HG03280 (cell line): ENCODE measurements around the gene LRRC8D.
A peak's percentile ranks its signal among the peaks of the same experiment; 100 is the strongest.
"Not testable (repeated sequence)": the region's sequence is repeated elsewhere in the genome, so short reads cannot be mapped to it uniquely, and the experiment has no call there.

Experiments
- ATAC-seq: cut with Tn5 transposase; IDR thresholded peaks from one replicate; pipeline ENCODE4 v1.9.1; 2021; ENCODE audit warnings: mild to moderate bottlenecking, moderate library complexity; ENCODE audit not compliant: unreplicated experiment

LRRC8D gene

DNA sequence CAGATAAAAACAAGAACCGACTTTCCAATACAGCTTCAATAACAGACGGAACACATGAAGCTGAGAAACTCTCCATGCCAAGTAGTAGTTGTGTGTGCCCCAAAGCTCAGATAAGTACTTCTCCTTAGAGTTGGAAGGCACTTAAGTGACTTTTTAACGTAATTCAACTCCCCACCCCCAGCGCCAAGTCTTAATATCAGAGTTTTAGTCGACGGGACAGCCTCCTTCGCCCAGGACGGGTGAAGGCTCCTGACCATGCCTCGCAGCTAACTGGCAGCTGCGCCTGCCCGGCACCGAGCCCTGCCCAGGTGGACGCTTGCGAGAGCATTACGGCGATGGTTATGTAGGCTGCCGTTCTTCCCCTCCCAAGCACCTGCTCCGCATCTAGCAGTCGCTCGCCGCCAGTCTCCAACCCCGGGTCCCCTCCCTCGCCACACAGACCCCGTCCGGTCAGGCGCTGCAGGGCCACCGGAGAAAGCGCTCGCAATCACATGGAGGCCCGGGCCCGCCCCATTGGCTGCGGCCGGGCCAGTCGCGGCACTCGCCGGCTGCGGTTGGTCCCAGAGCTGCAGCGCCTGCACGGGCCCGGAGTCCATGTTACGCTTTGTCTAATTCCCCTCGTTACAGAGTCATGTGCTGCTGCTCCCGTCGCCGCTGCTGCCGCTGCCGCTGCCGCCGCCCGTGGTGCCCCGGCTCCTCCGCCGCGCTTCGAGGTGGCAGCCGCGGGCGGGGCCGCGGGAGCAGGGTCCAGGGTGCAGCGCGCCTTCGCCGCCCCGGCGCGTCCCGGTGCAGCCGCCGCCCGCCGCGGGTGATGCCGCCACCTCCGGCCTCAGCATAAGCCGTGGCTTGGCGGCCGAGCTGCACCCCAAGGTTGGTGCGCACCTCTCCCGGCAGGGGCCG is at the start of gene LRRC8D:
TSS of gene LRRC8D (plus strand) at position 611 of the 900 bp plus-strand sequence. CDS start 112,037 bp downstream, outside the sequence.
- peak; percentile 82 for ATAC-seq

DNA sequence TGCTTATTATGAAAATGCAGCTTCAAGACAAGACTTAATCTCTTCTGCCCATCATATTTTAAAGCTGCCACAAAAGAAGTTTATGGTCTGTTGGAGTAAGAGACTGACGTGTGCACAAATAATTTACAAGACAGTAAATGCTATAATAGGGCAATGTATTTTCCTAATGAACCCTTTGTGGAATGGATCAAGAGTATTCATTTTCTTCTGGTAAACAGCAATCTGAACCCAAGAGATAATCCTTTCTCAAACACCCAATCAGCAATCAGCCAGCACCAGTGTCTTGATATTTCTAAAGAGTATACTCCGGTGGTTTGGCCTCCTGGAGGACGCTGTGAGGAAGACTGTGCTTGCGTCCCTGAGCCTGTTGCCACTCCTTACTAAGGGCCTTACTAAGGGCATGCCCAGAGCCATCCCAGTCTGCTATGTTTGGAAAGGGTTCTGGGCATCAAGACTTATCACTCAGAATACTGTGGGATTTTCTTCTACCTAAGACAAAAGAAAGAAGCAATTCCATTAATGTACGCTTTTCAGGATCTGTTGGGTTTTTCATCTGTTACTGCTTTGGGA is 48.8 kb upstream of the LRRC8D start:
- ATAC-seq = no peak

DNA sequence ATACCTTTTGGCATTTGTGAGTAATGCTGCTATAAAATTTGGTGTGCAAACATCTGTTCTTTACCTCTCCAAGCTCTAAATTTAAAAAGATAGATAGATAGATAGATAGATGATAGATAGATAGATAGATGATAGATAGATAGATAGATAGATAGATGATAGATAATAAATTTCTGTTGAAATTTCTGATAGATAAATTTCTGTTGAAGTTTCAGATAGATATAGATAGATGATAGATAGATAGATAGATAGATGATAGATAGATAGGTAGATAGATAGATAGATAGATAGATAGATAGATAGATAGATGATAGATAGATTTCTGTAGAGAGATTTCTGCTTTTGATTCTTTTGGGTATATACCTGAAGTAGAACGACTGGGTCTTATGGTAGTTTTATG is 44.7 kb upstream of the LRRC8D start:
- not testable (repeated sequence) for ATAC-seq

DNA sequence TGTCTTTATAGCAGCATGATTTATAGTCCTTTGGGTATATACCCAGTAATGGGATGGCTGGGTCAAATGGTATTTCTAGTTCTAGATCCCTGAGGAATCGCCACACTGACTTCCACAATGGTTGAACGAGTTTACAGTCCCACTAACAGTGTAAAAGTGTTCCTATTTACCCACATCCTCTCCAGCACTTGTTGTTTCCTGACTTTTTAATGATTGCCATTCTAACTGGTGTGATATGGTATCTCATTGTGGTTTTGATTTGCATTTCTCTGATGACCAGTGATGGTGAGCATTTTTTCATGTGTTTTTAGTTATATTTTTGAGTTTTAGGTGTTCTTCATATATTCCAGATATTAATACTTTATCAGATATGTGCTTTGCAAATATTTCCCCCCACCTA is 43.6 kb upstream of the LRRC8D start:
- ATAC-seq = not testable (repeated sequence)

DNA sequence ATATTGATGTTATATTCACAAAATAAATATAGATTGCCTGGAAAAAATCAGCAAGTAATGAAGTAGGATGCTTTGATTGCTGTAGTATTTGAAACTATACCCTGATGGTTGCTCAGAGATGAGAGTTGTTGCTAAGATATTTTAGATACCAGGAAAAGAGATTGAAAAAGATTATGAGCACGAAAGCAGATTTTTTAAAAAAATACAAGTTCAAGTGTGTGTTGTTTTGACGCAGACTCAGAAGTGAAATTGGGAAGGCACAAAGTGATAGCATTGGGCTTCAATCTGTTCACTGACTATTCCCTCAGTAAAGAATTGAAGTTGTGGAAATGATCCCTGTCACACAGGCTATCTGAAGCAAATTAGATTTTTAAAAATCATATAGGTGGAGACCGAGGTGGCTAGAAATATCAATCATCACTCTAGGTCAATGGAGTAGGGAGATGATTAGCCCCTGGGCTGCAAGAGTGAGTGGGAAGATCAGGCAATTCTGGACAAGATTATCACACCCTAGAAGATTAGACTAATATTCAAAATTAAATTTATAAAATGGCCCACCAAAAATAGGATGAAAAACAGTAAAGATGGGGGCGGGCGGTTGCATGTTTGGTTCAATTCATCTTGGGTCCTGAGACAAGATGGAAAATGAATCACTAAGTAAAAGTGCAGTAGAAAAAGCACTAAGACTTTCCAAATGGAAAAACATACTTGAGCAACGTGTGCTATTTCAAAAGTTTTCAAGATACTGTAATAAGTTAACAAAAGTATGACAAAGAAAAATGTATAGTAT is 41.5 kb upstream of the LRRC8D start:
- no peak for ATAC-seq

DNA sequence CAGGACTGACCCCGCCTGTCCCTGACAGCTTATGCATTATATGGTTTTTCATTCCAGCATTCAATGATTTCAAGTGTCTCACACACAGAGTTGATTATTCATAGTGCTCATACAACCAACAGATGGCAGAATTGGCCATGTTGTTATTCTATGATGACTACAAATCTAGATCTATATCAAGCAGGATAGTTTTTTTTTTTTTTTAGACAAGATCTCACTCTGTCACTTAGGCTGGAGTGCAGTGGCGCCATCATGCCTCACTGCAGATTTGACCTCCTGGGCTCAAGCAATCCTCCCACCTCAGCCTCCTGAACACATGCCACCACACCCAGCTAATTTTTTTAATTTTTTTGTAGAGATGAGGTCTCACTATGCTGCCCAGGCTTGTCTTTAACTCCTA is 40.1 kb upstream of the LRRC8D start:
- no peak for ATAC-seq

DNA sequence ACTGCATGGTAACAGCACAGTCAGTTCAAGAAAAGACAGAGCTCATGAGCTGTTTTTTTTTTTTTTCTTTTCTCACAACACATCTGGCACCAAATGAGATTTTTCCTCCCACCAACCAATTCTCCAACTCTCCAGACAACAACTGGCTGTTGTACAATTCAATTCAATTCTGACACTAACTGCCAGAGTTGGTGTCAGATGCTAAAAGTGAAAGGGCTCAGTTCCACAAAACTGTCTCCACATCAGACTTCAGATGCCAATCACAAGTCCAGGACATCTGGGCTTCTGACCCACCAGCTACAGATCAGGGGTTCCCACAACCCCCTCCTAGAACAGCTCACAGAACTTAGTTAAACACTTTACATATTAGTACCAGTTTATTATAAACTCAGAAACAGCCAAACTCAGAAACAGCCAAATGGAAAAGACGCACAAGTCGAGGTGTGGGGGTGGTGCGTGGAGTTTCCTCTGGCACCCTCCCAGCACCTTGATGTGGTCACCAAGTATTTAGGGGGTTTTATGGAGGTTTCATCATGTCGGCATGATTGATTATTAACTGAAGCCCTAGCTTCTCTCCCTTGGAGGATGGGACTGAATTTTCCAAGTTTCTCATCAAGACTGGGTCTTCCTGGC is 39.2 kb upstream of the LRRC8D start:
- peak; percentile 72 for ATAC-seq

DNA sequence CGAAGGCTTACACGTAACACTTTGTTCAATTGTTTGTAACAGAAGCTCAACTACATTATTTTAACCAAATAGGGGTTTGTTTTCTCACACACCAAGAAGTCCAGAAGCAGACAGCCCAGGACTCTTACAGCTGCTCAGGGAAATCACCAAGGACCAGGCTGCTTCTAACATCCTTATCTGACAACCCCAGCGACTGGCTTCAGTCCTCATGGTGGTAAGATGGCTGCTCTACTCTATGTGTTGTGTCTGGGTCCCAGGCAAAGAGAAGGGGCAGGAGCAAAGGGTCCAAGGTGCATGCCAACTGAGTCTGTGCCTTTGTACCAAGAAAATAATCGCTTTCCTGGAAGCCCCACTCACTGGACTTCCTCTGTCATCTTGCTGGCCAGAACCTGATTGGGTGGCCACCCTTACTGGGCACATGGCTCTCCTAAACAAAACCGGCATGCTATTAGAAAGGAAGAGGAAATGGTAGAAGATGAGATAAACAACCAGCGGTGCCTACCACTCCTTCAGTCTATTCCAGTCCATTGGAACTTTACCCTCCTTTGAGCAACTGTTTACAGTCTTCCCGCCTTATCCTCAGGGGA is 34.1 kb upstream of the LRRC8D start:
- ATAC-seq = no peak

DNA sequence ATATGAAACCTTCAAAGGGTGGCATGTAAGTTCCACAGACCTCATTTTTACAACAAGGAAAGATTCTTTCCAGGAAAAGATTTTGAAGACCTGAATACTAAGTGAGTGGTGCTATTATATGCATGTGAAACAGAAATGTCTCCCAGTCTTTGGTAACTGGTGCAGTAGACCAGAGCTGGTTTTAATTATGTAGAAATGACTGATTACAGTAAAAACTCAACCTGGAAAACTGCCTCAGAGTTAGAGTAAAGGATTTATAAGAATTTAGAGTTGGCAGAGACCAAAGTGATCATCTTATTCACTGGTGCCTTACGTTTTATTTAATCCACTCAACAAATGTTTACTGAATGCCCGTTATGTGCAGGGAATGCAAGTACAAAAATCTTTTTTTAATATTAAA is 30.2 kb upstream of the LRRC8D start:
- no peak for ATAC-seq

DNA sequence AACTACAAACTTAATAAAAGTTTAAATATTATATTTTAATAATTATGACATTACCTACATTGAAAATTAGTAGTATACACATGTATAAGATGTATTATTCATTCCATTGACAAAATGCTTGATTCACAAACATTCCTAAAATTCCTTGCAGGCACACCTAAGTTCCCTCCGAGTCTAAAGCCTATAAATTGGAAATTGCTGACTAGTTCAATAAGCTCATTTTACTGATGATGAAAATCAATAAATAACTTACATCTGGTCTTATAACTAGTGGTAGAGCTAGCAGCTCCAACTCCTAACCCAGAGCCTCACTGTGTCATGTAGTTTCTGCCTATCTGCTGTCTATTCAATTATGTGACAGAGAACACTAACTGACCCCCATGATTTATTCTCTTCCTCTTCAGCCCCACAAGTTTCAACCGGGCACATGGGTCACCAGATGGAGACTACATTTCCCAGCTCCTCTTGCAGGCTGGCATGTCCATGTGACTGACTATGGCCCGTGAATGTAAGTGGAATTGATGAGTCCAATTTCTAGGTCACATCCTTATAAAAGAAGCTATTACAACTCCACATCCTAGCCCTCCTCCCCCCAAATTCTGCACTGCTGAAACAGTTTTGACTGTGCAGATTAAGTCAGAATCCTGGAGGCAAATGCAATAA is 29.6 kb upstream of the LRRC8D start:
- ATAC-seq = no peak

DNA sequence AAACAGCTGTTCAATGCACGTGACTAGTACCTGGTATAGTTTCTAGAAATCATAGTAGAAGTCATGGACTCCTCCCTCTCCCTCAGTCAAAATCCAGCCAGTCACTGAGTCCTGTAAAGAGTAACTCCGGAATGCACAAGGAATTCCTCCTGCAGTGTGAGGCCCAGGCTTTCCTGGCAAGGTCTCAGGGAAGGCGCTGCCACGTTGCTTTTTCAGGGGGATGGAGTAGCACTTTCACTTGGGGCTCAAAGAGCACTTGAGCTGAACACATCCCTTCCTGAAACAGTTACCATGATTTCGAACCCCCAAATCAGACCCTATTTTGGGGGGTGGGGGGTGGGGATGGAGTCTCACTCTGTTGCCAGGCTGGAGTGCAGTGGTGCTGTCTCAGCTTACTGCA is 26.4 kb upstream of the LRRC8D start:
- ATAC-seq = no peak

DNA sequence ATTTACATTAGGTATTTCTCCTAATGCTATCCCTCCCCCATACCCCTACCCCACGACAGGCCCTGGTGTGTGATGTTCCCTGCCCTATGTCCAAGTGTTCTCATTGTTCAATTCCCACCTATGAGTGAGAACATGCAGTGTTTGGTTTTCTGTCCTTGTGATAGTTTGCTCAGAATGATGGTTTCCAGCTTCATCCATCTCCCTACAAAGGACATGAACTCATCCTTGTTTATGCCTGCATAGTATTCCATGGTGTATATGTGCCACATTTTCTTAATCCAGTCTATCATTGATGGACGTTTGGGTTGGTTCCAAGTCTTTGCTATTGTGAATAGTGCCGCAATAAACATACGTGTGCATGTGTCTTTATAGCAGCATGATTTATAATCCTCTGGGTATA is 25.3 kb upstream of the LRRC8D start:
- ATAC-seq = not testable (repeated sequence)

DNA sequence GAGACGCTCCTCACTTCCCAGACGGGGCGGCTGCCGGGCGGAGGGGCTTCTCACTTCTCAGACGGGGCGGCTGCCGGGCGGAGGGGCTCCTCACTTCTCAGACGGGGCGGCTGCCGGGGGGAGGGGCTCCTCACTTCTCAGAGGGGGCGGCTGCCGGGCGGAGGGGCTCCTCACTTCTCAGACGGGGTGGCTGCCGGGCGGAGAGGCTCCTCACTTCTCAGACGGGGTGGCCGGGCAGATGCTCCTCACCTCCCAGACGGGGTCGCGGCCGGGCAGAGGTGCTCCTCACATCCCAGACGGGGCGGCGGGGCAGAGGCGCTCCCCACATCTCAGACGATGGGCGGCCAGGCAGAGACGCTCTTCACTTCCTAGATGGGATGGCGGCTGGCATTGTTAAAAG is 23.0 kb upstream of the LRRC8D start:
- not testable (repeated sequence) for ATAC-seq

DNA sequence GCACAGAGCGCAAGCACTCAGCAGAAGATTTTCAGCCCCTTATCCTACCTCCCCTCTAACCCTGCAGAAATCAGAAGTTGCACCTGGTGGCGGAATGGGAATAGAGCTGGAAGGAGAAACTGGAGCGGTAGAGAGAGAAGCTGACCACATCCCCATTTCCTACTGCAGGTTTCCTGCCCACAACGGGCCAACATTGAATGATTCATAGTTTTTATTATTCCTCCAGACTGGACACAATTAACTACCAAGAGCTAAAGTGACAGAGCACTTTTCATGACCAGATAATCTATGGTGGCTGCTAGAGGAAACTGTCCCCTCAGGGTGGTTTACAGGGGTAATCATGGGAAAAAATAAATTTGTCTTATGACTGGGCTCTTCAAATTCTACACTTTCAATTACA is 21.3 kb upstream of the LRRC8D start:
- ATAC-seq = no peak

DNA sequence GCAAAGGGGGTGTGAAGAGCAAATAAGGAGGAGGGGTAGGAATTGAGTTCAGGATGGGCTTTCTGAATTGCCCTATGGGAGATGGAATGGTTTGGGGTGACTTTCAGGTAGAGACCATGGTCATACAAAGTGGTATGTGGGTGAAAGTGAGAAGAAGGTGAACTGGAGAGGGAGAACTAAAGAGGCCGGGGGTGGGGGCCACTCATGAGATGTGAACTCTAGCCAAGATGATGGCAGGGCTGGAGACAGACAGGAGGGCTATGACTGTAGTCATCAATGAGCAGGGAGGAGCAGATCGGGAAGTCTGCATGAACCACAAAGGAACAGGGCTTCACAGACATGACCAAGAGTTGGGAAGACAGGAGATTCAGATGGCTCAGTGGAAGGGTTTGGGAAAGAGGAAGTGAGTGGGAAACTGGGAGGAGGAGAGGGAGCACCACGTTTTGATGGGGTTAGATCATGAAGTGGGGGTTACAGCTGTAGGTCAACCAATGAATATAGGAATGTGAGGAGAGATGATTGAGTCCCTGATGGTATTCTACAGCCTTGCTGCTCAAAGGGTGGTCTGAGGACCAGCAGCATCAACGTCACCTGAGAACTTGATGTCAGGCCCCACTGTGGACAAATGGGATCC is 20.7 kb upstream of the LRRC8D start:
- ATAC-seq = no peak

DNA sequence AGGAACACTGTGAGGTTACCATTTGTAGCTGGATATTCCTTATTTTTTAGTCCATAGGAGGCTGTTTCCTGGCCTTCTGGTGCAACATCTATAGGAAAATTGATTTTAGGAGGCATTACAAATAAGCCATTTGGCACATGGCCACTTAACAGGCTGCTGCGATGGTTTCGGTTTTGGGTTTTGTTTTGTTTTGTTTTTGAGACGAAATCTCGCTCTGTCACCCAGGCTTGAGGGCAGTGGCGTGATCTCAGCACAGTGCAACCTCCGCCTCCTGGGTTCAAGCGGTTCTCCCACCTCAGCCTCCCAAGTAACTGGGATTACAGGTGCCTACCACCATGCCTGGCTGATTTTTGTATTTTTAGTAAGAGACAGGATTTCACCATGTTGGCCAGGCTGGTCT is 20.1 kb upstream of the LRRC8D start:
- ATAC-seq = no peak

DNA sequence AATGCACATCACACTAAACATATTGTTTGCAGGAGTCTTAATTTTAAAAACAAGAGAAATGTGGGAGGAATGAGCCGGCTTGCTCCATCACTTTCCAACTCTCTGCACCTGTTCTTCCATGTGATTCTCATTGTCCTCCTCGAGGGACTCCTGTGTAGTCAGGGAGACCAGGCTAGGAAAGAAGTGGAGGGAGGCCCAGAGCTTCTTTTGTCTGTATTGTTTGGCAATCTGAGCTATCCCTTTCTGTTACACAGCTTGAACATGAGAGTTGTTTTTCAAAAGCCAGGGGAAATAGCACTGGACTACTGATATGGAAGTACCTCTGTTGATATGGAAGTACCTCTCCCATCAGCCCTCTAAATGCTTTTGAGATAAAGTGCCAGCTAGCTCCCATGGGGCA is 18.8 kb upstream of the LRRC8D start:
- no peak for ATAC-seq

DNA sequence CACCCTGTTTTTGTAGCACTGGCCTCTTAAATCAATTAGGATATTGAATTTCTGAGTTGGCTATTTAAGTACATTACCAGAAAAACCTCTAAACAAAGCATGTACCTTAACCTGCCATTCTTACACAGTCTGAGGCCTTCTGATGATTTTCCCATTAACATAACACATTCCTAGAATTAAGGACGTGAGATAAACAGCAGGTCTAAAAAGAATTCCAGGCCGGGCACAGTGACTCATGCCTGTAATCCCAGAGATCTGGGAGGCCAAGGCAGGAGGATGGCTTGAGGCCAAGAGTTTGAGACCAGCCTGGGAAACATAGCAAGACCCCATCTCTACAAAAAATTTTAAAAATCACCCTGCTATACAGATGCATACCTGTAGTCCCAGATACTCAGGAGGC is 18.0 kb upstream of the LRRC8D start:
- no peak for ATAC-seq

DNA sequence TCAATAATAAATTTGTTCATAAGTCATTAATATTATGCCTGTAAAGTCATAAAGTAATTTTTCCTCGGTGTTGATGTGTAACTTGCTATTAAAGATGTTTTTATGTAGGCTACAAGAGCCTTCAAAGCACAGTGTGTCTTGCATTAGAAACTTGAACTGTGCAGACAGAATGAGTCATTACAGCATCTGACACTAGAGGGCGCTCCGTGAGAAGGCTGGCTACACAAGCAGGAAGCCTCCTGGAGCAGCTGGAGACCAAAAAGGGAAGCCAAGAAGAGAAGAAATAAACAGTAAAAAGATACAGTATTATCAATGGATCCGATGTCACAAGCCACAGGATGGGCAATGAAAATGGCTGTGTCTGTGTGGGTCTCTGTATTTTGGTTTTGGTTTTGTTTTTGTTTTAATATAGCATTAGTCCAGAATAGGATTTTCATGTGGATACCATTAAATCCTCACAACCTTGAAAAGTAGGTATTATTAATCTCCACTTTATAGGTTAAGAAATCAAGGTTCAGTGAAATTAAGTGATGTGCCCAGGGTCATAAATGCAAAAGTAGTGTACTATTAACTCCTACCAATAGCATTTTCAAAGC is 16.1 kb upstream of the LRRC8D start:
- peak; percentile 76 for ATAC-seq
